H1 (cell line): Measurements from ENCODE around the gene SCAP. TPM values are rescaled to one million over a fixed set of nuclear protein-coding genes. Genes with fewer than 3 reads are reported as not detected.

Source experiments
- CBX5 ChIP-seq: fragments of 300-800, 300-1000 bp; sonication (generic); IDR thresholded peaks from 2 replicates; pipeline ENCODE4 v1.7.1; 2016; ENCODE audit warnings: antibody characterized with exemption, low read length, low read depth
- GABPA ChIP-seq: IDR thresholded peaks from 2 replicates; pipeline ENCODE4 v1.6.1; 2011; ENCODE audit warnings: mild to moderate bottlenecking, low read length, moderate library complexity, borderline replicate concordance; ENCODE audit not compliant: insufficient read depth
- GTF2F1 ChIP-seq: IDR thresholded peaks from 2 replicates; pipeline ENCODE4 v1.6.1; 2012; ENCODE audit warnings: low read depth, low read length, improper control_type of control experiment, borderline replicate concordance
- NANOG ChIP-seq: IDR thresholded peaks from 2 replicates; pipeline ENCODE4 v1.6.1; 2011; ENCODE audit warnings: low read length, low read depth, mild to moderate bottlenecking, inconsistent platforms; ENCODE audit not compliant: insufficient read depth, poor library complexity, severe bottlenecking
- SIN3A ChIP-seq, 2 experiments: IDR thresholded peaks in 1 of 2; conservative IDR thresholded peaks in 1 of 2; 2 replicates each; pipeline ENCODE4 v1.6.1; 2011 to 2012; ENCODE audit warnings: low read length in 2 of 2, improper control_type of control experiment in 1 of 2, low read depth in 1 of 2, mild to moderate bottlenecking in 1 of 2
- SIX5 ChIP-seq: IDR thresholded peaks from 2 replicates; pipeline ENCODE4 v1.6.1; 2011; ENCODE audit warnings: mild to moderate bottlenecking, low read depth, low read length
- TCF12 ChIP-seq: IDR thresholded peaks from 2 replicates; pipeline ENCODE4 v1.6.1; 2011; ENCODE audit warnings: low read depth, mild to moderate bottlenecking, low read length
- polyA plus RNA-seq, 7 experiments: library from polyadenylated mRNA; depleted of rRNA in 3 of 7; stranded (reverse) in 5 of 7; unstranded in 2 of 7; fragments of >200 nt in 5 of 7; fragments of 200-250 nt in 2 of 7; gene quantifications; 1 replicate in 5 of 7; 2 replicates in 1 of 7; 4 replicates in 1 of 7; pipeline versions ENCODE4 v1.2.1 to v1.2.3, GENCODE V29; 2011 to 2013; ENCODE audit warnings: missing spikeins in 2 of 7, mixed read lengths in 2 of 7
- total RNA-seq: library from RNA; stranded (reverse); fragmentation: NEBNext Ultra II Directional; extraction: Animal tissue kit (Norgen Biotek cat#: 25700); gene quantifications from 2 replicates; pipeline ENCODE4 v1.2.1, GENCODE V29; 2021

The SCAP gene
- total and polyA plus RNA-seq, 2 of the 8 experiments (the other 6 are each of a cell fraction or from before 2014, with no cell fraction given), result 74.0 to 114 TPM

GRCh38 chr3:47409284-47409683 is 66.5 kb downstream of the SCAP start (continued):
- TF ChIP-seq SIX5 (no peak), CBX5 (no peak), GABPA (no peak), GTF2F1 (no peak), TCF12 (no peak), SIN3A (conservative IDR thresholded peaks at IDR 0.05 in 1 of 2, IDR thresholded peaks at IDR 0.05 in 1 of 2; ENCODE audit: low read depth in 1 of 2, low read length in 2 of 2) (no peak), NANOG (no peak)
